ENCODE measurements around the gene NT5E.

The NT5E gene

GRCh38 chr6:85490516-85491248 is 40.8 kb downstream of the NT5E start:
- Histone ChIP-seq H4K20me1 (ENCODE audit: low read depth, low read length) (no peaks in the 10 kb centered on the region), H3K27ac (ENCODE audit: low read depth, low read length) (no peak overlapping the region), H2AFZ (ENCODE audit: low read depth, low read length, severe bottlenecking) (no peak overlapping the region), H3K79me2 (ENCODE audit: insufficient read depth, low read length) (no peaks in the 10 kb centered on the region), H3F3A (ENCODE audit: insufficient read depth) (no peaks in the 10 kb centered on the region), H3K36me3 (ENCODE audit: low read length) (no peaks in the 10 kb centered on the region), H3K4me3 (ENCODE audit: insufficient read depth, low read length, poor library complexity, severe bottlenecking) (no peak overlapping the region), H3K9ac (ENCODE audit: low read length) (no peak overlapping the region), H3K9me2 (replicated peaks; ENCODE audit: insufficient read depth, low read length) (no peaks in the 10 kb centered on the region), H3K4me2 (ENCODE audit: low read depth, low read length, poor library complexity, severe bottlenecking) (no peak overlapping the region), H3K9me3 (ENCODE audit: insufficient read depth, low read length) (no peaks in the 10 kb centered on the region), H3K27me3 (ENCODE audit: low read length) (no peaks in the 10 kb centered on the region)
- no peak for TF ChIP-seq CTCF (IDR thresholded peaks at IDR 0.05; ENCODE audit: insufficient read depth, low read length, poor library complexity, severe bottlenecking)
- TF ChIP-seq EZH2phosphoT487 (conservative IDR thresholded peaks at IDR 0.05; ENCODE audit: low read length): no peak

GRCh38 chr6:85493389-85493788 is 43.5 kb downstream of the NT5E start:
- Histone ChIP-seq H3K27ac (ENCODE audit: low read depth, low read length) (no peak overlapping the region), H3F3A (ENCODE audit: insufficient read depth) (no peaks in the 10 kb centered on the region)

GRCh38 chr6:85494547-85495536 is 45.0 kb downstream of the NT5E start:
- no peaks in the 10 kb centered on the region for H3K9me2 ChIP-seq (replicated peaks; ENCODE audit: insufficient read depth, low read length)
- no peak overlapping the region for H3K4me2 ChIP-seq (ENCODE audit: low read depth, low read length, poor library complexity, severe bottlenecking)
- no peaks in the 10 kb centered on the region for H4K20me1 ChIP-seq (ENCODE audit: low read depth, low read length)
- no peak overlapping the region for H3K9ac ChIP-seq (ENCODE audit: low read length)
- no peak overlapping the region for H2AFZ ChIP-seq (ENCODE audit: low read depth, low read length, severe bottlenecking)
- no peaks in the 10 kb centered on the region for H3K27me3 ChIP-seq (ENCODE audit: low read length)
- H3K79me2 ChIP-seq (ENCODE audit: insufficient read depth, low read length): no peaks in the 10 kb centered on the region
- H3K36me3 ChIP-seq (ENCODE audit: low read length): no peaks in the 10 kb centered on the region
- H3K27ac ChIP-seq (ENCODE audit: low read depth, low read length): no peak overlapping the region
- no peak overlapping the region for H3K4me3 ChIP-seq (ENCODE audit: insufficient read depth, low read length, poor library complexity, severe bottlenecking)
- no peak for TF ChIP-seq EZH2phosphoT487 (conservative IDR thresholded peaks at IDR 0.05; ENCODE audit: low read length)
- TF ChIP-seq CTCF (IDR thresholded peaks at IDR 0.05; ENCODE audit: insufficient read depth, low read length, poor library complexity, severe bottlenecking): no peak
- H3F3A ChIP-seq (ENCODE audit: insufficient read depth): no peaks in the 10 kb centered on the region
- H3K9me3 ChIP-seq (ENCODE audit: insufficient read depth, low read length): no peaks in the 10 kb centered on the region

More at GRCh38 chr6:85493389-85493788, 43.5 kb downstream of the NT5E start:
- Histone ChIP-seq H3K4me3 (ENCODE audit: insufficient read depth, low read length, poor library complexity, severe bottlenecking) (no peak overlapping the region), H3K9me3 (ENCODE audit: insufficient read depth, low read length) (no peaks in the 10 kb centered on the region), H3K9ac (ENCODE audit: low read length) (no peak overlapping the region), H3K4me2 (ENCODE audit: low read depth, low read length, poor library complexity, severe bottlenecking) (no peak overlapping the region), H3K9me2 (replicated peaks; ENCODE audit: insufficient read depth, low read length) (no peaks in the 10 kb centered on the region), H3K36me3 (ENCODE audit: low read length) (no peaks in the 10 kb centered on the region), H3K27me3 (ENCODE audit: low read length) (no peaks in the 10 kb centered on the region), H4K20me1 (ENCODE audit: low read depth, low read length) (no peaks in the 10 kb centered on the region), H3K79me2 (ENCODE audit: insufficient read depth, low read length) (no peaks in the 10 kb centered on the region), H2AFZ (ENCODE audit: low read depth, low read length, severe bottlenecking) (no peak overlapping the region)
- TF ChIP-seq EZH2phosphoT487 (conservative IDR thresholded peaks at IDR 0.05; ENCODE audit: low read length) (no peak), CTCF (IDR thresholded peaks at IDR 0.05; ENCODE audit: insufficient read depth, low read length, poor library complexity, severe bottlenecking) (no peak)
